Naive thymus-derived CD4-positive, alpha-beta T cell (primary cell): Measurements from ENCODE around the gene BGN. TPM values are rescaled to one million over a fixed set of nuclear protein-coding genes. Genes with fewer than 3 reads are reported as not detected.

Experiments
- ATAC-seq: fragments of 150-1000 bp; cut with Tn5 transposase; 2 replicates; pipeline ENCODE4 v1.10.0; 2021; ENCODE audit warnings: mild to moderate bottlenecking, moderate library complexity
- CTCF ChIA-PET: fragments of 350-600 bp; sonication (Branson Sonifier 250); formaldehyde crosslinking; loops from one replicate; lab custom pipeline; 2021; ENCODE audit warnings: antibody characterized with exemption; lab: Charles Lee
- POLR2A ChIA-PET: fragments of 350-600 bp; sonication (Branson Sonifier 250); formaldehyde crosslinking; loops from one replicate; lab custom pipeline; 2021; ENCODE audit warnings: antibody characterized with exemption, inconsistent platforms; lab: Charles Lee
- DNase-seq, 9 donors: peaks; one replicate each; pipeline versions ENCODE4 v3.0.0 to v3.0.0-alpha.2; 2020 to 2022; ENCODE audit warnings: mixed read lengths in 1 of 9
- H3K27ac ChIP-seq: one replicate; pipeline ENCODE4 v1.7.0; 2013; ENCODE audit warnings: mild to moderate bottlenecking, low read depth, low read length, moderate library complexity
- H3K27me3 ChIP-seq, 2 donors: one replicate each; pipeline ENCODE4 v1.7.0; 2013; ENCODE audit warnings: low read length in 2 of 2, mild to moderate bottlenecking in 2 of 2, moderate library complexity in 2 of 2; ENCODE audit not compliant: control insufficient read depth in 2 of 2, insufficient read depth in 2 of 2
- H3K36me3 ChIP-seq, 3 experiments: 1 replicate in 2 of 3; 2 replicates in 1 of 3; pipeline ENCODE4 v1.7.0; 2013; ENCODE audit warnings: low read length in 3 of 3, mild to moderate bottlenecking in 3 of 3, moderate library complexity in 1 of 3; ENCODE audit not compliant: insufficient read depth in 3 of 3, control insufficient read depth in 2 of 3
- H3K4me1 ChIP-seq, 2 donors: one replicate each; pipeline ENCODE4 v1.7.0; 2013; ENCODE audit warnings: low read length in 2 of 2, mild to moderate bottlenecking in 2 of 2, moderate library complexity in 1 of 2; ENCODE audit not compliant: control insufficient read depth in 2 of 2, insufficient read depth in 2 of 2
- H3K4me3 ChIP-seq: 2 replicates; pipeline ENCODE4 v1.7.0; 2013; ENCODE audit warnings: mild to moderate bottlenecking, low read length
- H3K9me3 ChIP-seq, 3 experiments: 1 replicate in 2 of 3; 2 replicates in 1 of 3; pipeline ENCODE4 v1.7.0; 2013; ENCODE audit warnings: low read length in 3 of 3; ENCODE audit not compliant: control insufficient read depth in 2 of 3
- H3K27ac Mint-ChIP-seq, 9 donors: one replicate each; pipeline ENCODE4 v1.8.0; 2020 to 2022; ENCODE audit warnings: mixed read lengths in 9 of 9, mild to moderate bottlenecking in 8 of 9, moderate library complexity in 5 of 9, inconsistent platforms in 2 of 9
- H3K27me3 Mint-ChIP-seq, 5 donors: one replicate each; pipeline ENCODE4 v1.8.0; 2021 to 2022; ENCODE audit warnings: mixed read lengths in 5 of 5, mild to moderate bottlenecking in 1 of 5
- H3K36me3 Mint-ChIP-seq, 5 donors: one replicate each; pipeline ENCODE4 v1.8.0; 2020 to 2022; ENCODE audit warnings: mixed read lengths in 5 of 5, mild to moderate bottlenecking in 3 of 5, inconsistent platforms in 1 of 5
- H3K4me1 Mint-ChIP-seq, 7 donors: one replicate each; pipeline ENCODE4 v1.8.0; 2020 to 2022; ENCODE audit warnings: mixed read lengths in 7 of 7, mild to moderate bottlenecking in 3 of 7, inconsistent platforms in 1 of 7
- H3K4me3 Mint-ChIP-seq, 10 donors: one replicate each; pipeline ENCODE4 v1.8.0; 2020 to 2022; ENCODE audit warnings: mild to moderate bottlenecking in 10 of 10, mixed read lengths in 10 of 10, moderate library complexity in 6 of 10, inconsistent platforms in 2 of 10
- H3K9me3 Mint-ChIP-seq, 11 donors: one replicate each; pipeline ENCODE4 v1.8.0; 2020 to 2022; ENCODE audit warnings: mixed read lengths in 11 of 11, mild to moderate bottlenecking in 4 of 11, inconsistent platforms in 1 of 11, moderate library complexity in 1 of 11
- intact Hi-C, 2 donors: fragments of 100-400 bp; cut with micrococcal nuclease; formaldehyde crosslinking; loops; one replicate each; pipeline ENCODE4 v1.15.1; 2023
- polyA plus RNA-seq, 2 donors: library from polyadenylated mRNA; unstranded; fragments of 300-500 nt; fragmentation: Illumina TruSeq; gene quantifications; one replicate each; pipeline ENCODE4 v1.2.3, GENCODE V29; 2021
- total RNA-seq, 6 experiments: library from RNA in 5 of 6; stranded (reverse) in 5 of 6; gene quantifications; 1 replicate in 5 of 6; 2 replicates in 1 of 6; pipeline ENCODE4 v1.2.3 and lab custom pipeline; 2021 to 2026

The BGN gene
- total and polyA plus RNA-seq, 7 experiments from 2014 or later, result not detected

DNA sequence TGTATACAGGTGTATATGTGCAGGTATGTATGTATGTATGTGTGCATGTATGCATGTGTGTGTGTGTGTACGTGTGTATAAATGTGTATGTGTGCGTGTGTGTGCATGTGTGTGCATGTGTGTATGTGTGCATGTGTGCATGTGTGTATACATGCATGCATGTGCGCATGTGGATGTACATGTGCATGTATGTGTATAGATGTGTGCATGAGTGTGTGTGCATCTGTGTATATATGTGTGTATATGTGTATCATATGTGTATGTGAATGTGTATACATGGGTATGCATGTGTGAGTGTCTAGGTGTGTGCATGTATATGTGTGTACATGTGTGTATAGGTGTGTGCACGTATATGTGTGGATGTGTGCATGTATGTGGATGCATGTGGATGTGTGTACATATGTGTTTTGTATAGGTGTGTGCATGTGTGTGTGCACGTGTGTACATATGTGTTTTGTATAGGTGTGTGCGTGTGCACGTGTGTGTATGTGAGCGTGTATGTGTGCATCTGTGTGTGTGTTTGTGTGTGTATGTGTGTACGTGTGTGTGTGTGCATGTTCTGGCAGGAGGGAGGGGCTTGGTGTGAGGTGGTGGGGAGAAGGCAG, 6.0 kb downstream of the BGN start:
- Mint-ChIP-seq H3K27ac (no peak overlapping the region), H3K27me3 (no peaks in the 10 kb centered on the region), H3K4me1 (no peaks in the 10 kb centered on the region), H3K4me3 (no peak overlapping the region), H3K36me3 (no peaks in the 10 kb centered on the region), H3K9me3 (peaks cover 0 to 4% (median 0%) of the 10 kb centered on the region in 11 donors)
- POLR2A ChIA-PET, result no interaction called here
- CTCF ChIA-PET, result no interaction called here
- intact Hi-C loops, result no loop called here
- H3K4me1 ChIP-seq, result no peaks in the 10 kb centered on the region
- H3K36me3 ChIP-seq, result no peaks in the 10 kb centered on the region
- no peaks in the 10 kb centered on the region for H3K27me3 ChIP-seq
- DNase-seq (no peak), ATAC-seq (no peak)
- no peak overlapping the region for H3K27ac ChIP-seq
- no peaks in the 10 kb centered on the region for H3K9me3 ChIP-seq
- no peak overlapping the region for H3K4me3 ChIP-seq

DNA sequence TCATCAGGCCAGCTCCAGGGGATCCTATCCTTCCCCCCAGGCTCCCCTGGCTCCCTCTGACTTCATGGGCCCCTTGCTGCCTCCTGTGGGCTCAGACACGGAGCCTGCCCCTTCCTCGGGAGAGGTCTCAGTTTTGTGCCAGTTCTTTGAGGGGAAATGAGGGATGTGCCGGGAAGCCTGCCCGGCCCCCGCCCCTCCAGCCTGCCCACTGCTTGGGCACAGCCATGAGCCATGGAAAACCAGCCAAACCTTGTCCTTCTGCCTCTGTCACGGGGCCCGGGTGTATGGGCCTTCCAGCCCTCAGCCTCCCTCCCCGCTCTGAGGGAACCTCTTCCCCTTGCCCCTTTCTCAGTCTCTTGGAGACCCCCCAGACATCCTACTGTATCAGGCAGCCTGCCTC, 6.8 kb downstream of the BGN start:
- ChIA-PET CTCF (no interaction called here), POLR2A (no interaction called here)
- H3K27ac ChIP-seq, result no peak overlapping the region
- H3K9me3 ChIP-seq, result no peaks in the 10 kb centered on the region
- Mint-ChIP-seq H3K36me3 (no peaks in the 10 kb centered on the region), H3K27me3 (no peaks in the 10 kb centered on the region), H3K27ac (no peak overlapping the region), H3K9me3 (peaks cover 0 to 4% (median 0%) of the 10 kb centered on the region in 11 donors), H3K4me3 (no peak overlapping the region), H3K4me1 (no peaks in the 10 kb centered on the region)
- H3K27me3 ChIP-seq, result no peaks in the 10 kb centered on the region
- H3K36me3 ChIP-seq, result no peaks in the 10 kb centered on the region
- no peak overlapping the region for H3K4me3 ChIP-seq
- DNase-seq (no peak), ATAC-seq (no peak)
- intact Hi-C loops, result no loop called here
- H3K4me1 ChIP-seq, result no peaks in the 10 kb centered on the region

DNA sequence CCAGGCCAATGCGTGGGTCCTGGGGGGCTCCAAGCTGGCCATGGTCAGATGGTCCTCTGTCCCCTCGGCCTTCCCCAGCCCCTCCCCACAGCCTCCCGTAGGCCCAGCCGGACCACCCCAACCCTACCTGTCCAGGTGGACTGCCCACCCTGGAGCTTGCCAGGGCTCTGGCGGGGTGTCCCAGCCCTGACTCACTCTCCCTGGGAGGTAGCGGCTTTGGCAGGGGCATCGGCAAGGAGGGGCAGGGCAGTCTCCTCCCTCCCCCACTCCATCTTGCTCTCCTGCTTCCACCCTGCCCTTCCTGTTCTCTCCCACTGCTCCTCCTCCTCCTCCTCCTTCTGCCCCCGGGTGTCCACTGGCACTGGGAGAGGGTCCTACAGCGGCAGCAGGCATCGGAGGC, 7.4 kb downstream of the BGN start:
- ChIA-PET POLR2A (no interaction called here), CTCF (no interaction called here)
- ATAC-seq (no peak), DNase-seq (no peak)
- Histone ChIP-seq H3K27me3 (no peaks in the 10 kb centered on the region), H3K4me3 (no peak overlapping the region), H3K9me3 (no peaks in the 10 kb centered on the region), H3K36me3 (no peaks in the 10 kb centered on the region), H3K27ac (no peak overlapping the region), H3K4me1 (peaks cover 0 to under 1% of the 10 kb centered on the region in 2 donors)
- Mint-ChIP-seq H3K4me1 (no peaks in the 10 kb centered on the region), H3K27ac (no peak overlapping the region), H3K27me3 (no peaks in the 10 kb centered on the region), H3K36me3 (no peaks in the 10 kb centered on the region), H3K9me3 (peaks cover 0 to 4% (median 0%) of the 10 kb centered on the region in 11 donors), H3K4me3 (no peak overlapping the region)
- intact Hi-C loops, result no loop called here

DNA sequence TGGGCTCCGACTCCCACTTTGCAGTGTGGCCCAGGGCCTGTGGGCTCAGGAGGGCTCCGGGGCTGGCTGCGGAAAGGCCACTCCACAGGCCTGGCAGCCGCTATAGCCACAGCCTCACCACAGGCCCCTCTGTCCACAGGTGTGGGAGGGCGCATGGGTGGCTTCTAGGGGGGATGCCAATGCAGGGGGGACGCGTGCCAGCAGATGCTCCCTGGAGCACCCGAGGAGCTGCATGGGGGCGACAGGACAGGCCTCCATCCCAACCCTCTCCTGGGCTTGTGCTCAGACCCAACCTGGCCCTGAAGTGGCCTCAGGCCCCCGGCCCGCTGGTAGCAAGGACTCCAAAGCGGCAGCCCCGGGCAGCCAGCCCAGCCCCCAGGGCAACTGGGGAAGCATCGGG, 8.0 kb downstream of the BGN start:
- H3K9me3 Mint-ChIP-seq, result peaks cover 0 to 4% (median 0%) of the 10 kb centered on the region in 11 donors
- H3K9me3 ChIP-seq, result no peaks in the 10 kb centered on the region
- peaks cover 0 to 4% of the 10 kb centered on the region in 2 donors for H3K4me1 ChIP-seq
- no peak overlapping the region for H3K27ac ChIP-seq
- DNase-seq (no peak), ATAC-seq (no peak)
- peaks cover 0 to 5% (median 0%) of the 10 kb centered on the region in 7 donors for H3K4me1 Mint-ChIP-seq
- H3K4me3 ChIP-seq, result no peak overlapping the region
- H3K27me3 Mint-ChIP-seq, result no peaks in the 10 kb centered on the region
- H3K36me3 Mint-ChIP-seq, result no peaks in the 10 kb centered on the region
- H3K27me3 ChIP-seq, result no peaks in the 10 kb centered on the region
- intact Hi-C loops, result no loop called here
- H3K36me3 ChIP-seq, result no peaks in the 10 kb centered on the region
- no peak overlapping the region for H3K4me3 Mint-ChIP-seq
- ChIA-PET POLR2A (no interaction called here), CTCF (no interaction called here)
- no peak overlapping the region for H3K27ac Mint-ChIP-seq

DNA sequence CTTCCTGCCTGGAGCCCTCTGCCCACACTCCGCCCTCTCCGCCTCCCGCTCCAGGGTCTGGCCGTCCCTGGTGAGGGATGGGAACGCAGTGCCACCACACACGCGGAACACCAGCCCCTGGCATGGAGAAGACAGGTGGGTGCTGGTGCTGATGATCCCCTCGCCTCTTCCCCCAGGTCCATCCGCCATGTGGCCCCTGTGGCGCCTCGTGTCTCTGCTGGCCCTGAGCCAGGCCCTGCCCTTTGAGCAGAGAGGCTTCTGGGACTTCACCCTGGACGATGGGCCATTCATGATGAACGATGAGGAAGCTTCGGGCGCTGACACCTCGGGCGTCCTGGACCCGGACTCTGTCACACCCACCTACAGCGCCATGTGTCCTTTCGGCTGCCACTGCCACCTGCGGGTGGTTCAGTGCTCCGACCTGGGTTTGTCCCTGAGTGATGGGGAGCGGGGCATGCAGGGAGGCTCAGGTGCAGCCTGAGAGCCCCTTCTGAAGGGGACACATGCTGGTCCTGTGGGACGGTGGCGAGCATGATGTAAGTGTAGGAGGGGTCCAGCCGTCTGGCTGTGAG, 9.8 kb downstream of the BGN start:
- intact Hi-C loops, result no loop called here
- CTCF ChIA-PET, result no interaction called here

DNA sequence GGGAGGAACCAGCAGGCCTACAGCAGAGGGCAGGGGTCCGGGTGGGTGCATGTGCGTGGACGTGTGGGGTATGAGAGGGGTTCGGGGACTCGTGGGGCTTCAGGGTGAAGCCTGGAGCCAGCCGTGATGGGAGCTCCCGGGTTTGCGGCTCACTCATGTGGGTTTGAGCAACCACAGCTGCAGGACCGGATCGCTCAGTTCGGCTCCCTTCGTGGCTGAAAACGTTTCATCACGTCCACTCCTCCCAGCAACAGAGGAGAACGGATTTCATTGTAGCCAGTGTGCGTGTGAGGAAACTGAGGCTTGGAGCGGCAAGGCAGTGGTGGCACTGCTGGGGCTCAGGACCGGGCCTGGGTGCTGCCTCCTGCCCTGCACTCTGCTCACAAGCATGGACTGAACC, 10.6 kb downstream of the BGN start:
- H3K27me3 ChIP-seq, result no peaks in the 10 kb centered on the region
- no peak overlapping the region for H3K27ac ChIP-seq
- H3K36me3 Mint-ChIP-seq, result no peaks in the 10 kb centered on the region
- no peak overlapping the region for H3K4me3 Mint-ChIP-seq
- H3K9me3 ChIP-seq, result no peaks in the 10 kb centered on the region
- H3K27me3 Mint-ChIP-seq, result no peaks in the 10 kb centered on the region
- intact Hi-C loops, result no loop called here
- H3K36me3 ChIP-seq, result no peaks in the 10 kb centered on the region
- H3K4me1 ChIP-seq, result peaks cover 0 to 4% of the 10 kb centered on the region in 2 donors
- ATAC-seq (no peak), DNase-seq (no peak)
- H3K27ac Mint-ChIP-seq, result no peak overlapping the region
- H3K4me1 Mint-ChIP-seq, result peaks cover 0 to 6% (median 0%) of the 10 kb centered on the region in 7 donors
- no peak overlapping the region for H3K4me3 ChIP-seq
- CTCF ChIA-PET, result interaction anchor here (0.6 to 2.9 kb wide), 2 partner anchors 44 to 564 kb away, joined by 5 to 14 read pairs; no protein-coding TSS in a partner anchor
- POLR2A ChIA-PET, result no interaction called here
- H3K9me3 Mint-ChIP-seq, result peaks cover 0 to 4% (median 0%) of the 10 kb centered on the region in 11 donors

More for the DNA sequence above, 9.8 kb downstream of the BGN start:
- Histone ChIP-seq H3K4me1 (peaks cover 0 to 4% of the 10 kb centered on the region in 2 donors), H3K36me3 (no peaks in the 10 kb centered on the region), H3K4me3 (no peak overlapping the region), H3K9me3 (no peaks in the 10 kb centered on the region), H3K27ac (no peak overlapping the region), H3K27me3 (no peaks in the 10 kb centered on the region)
- Mint-ChIP-seq H3K36me3 (no peaks in the 10 kb centered on the region), H3K4me3 (no peak overlapping the region), H3K27ac (no peak overlapping the region), H3K9me3 (peaks cover 0 to 4% (median 0%) of the 10 kb centered on the region in 11 donors), H3K4me1 (peaks cover 0 to 6% (median 0%) of the 10 kb centered on the region in 7 donors), H3K27me3 (no peaks in the 10 kb centered on the region)
- POLR2A ChIA-PET, result no interaction called here
- ATAC-seq (no peak), DNase-seq (no peak)
